ENCODE results near the gene TBRG1. TPM values are rescaled to one million over a fixed set of nuclear protein-coding genes. Genes with fewer than 3 reads are reported as not detected.

The TBRG1 gene
- total and polyA plus RNA-seq, 2 of the 8 experiments (the other 6 are each of a cell fraction or from before 2014, with no cell fraction given), result 16.3 to 26.7 TPM

GRCh38 chr11:124681421-124681820 lies 58.8 kb downstream of the TBRG1 start:
- H3K4ac ChIP-seq (replicated peaks; ENCODE audit: insufficient read length, low read depth, low read length), result no peak overlapping the region
- H3K23ac ChIP-seq (ENCODE audit: insufficient read length), result no peak overlapping the region
- H3K9me3 ChIP-seq (ENCODE audit: insufficient read depth in 2 of 2, low read depth in 1 of 2, low read length in 1 of 2), result peaks cover 6 to 14% of the 10 kb centered on the region in 2 experiments
- no peaks in the 10 kb centered on the region; the same call in 1 of the 2 replicates for H3K79me1 ChIP-seq (ENCODE audit: low read depth, low read length)
- no peak overlapping the region for H3K14ac ChIP-seq (ENCODE audit: insufficient read length)
- WGBS, 2 experiments (ENCODE audit: extremely low coverage in 1 of 2, insufficient coverage in 1 of 2, insufficient read length in 1 of 2, insufficient replicate concordance in 2 of 2, low coverage in 1 of 2, low lambda C conversion rate in 2 of 2, missing lambda C conversion rate in 1 of 2), result 89% methylated on average over 2 of the region's 2 CpGs; no CpG with 5 or more reads in 1 of the 2 experiments
- no peaks in the 10 kb centered on the region for H3K79me2 ChIP-seq (ENCODE audit: control insufficient read depth in 1 of 2, insufficient read depth in 2 of 2, low read length in 2 of 2)
- no peak overlapping the region for H3K56ac ChIP-seq (replicated peaks; ENCODE audit: insufficient read length, low read depth, low read length)
- no peak overlapping the region for H3K4me3 ChIP-seq (ENCODE audit: extremely low read depth in 1 of 4, insufficient read depth in 2 of 4, low read depth in 3 of 4, low read length in 4 of 4)
- no peak overlapping the region for H2BK5ac ChIP-seq (ENCODE audit: low read depth, low read length)
- no peak for TF ChIP-seq CREB1 (IDR thresholded peaks at IDR 0.05)
- no peak for TF ChIP-seq CBX8 (IDR thresholded peaks at IDR 0.05; ENCODE audit: borderline replicate concordance, low read depth, low read length)
- no peak for TF ChIP-seq GABPA (IDR thresholded peaks at IDR 0.05; ENCODE audit: borderline replicate concordance, insufficient read depth, low read length)
- TF ChIP-seq SP2 (IDR thresholded peaks at IDR 0.05; ENCODE audit: low read length), result no peak
- TF ChIP-seq CTBP2 (IDR thresholded peaks at IDR 0.05; ENCODE audit: borderline replicate concordance, insufficient read depth, insufficient read length, low read length), result no peak
- no peak for TF ChIP-seq EZH2 (IDR thresholded peaks at IDR 0.05; ENCODE audit: low read depth, low read length, severe bottlenecking)
- no peak for TF ChIP-seq RXRA (IDR thresholded peaks at IDR 0.05; ENCODE audit: insufficient read depth, low read depth, low read length)
- TF ChIP-seq CEBPB (IDR thresholded peaks at IDR 0.05; ENCODE audit: low read depth, low read length), result no peak
- no peak for TF ChIP-seq CHD1 (IDR thresholded peaks at IDR 0.05; ENCODE audit: low read depth, low read length)
- TF ChIP-seq, protein P1, sequence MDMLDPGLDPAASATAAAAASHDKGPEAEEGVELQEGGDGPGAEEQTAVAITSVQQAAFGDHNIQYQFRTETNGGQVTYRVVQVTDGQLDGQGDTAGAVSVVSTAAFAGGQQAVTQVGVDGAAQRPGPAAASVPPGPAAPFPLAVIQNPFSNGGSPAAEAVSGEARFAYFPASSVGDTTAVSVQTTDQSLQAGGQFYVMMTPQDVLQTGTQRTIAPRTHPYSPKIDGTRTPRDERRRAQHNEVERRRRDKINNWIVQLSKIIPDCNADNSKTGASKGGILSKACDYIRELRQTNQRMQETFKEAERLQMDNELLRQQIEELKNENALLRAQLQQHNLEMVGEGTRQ (IDR thresholded peaks at IDR 0.05; ENCODE audit: low read length), result no peak
- TF ChIP-seq JUN (IDR thresholded peaks at IDR 0.05; ENCODE audit: low read depth, low read length), result no peak
- H2AK5ac ChIP-seq (ENCODE audit: low read depth, low read length), result no peak overlapping the region
- no peak overlapping the region for H3K4me2 ChIP-seq (ENCODE audit: insufficient read depth in 1 of 2, low read depth in 2 of 2, low read length in 2 of 2)
- CTCF ChIA-PET (ENCODE audit: partially characterized antibody), result interaction anchor here (1.8 kb wide), 1 partner anchor 37 kb away, joined by 6 read pairs; no protein-coding TSS in a partner anchor
- H2BK20ac ChIP-seq (ENCODE audit: low read length), result no peak overlapping the region
- H3K27ac ChIP-seq (ENCODE audit: low read depth, low read length), result no peak overlapping the region
- H4K91ac ChIP-seq (replicated peaks; ENCODE audit: insufficient read length, low read length), result no peak overlapping the region
- H3K18ac ChIP-seq (ENCODE audit: extremely low read depth, low read length), result no peak overlapping the region
- H4K8ac ChIP-seq (ENCODE audit: extremely low read depth, insufficient read depth, low read length), result no peak overlapping the region
- no peak overlapping the region for H2BK120ac ChIP-seq (replicated peaks; ENCODE audit: low read depth, low read length)
- no peak overlapping the region for H3K9ac ChIP-seq (replicated peaks in 1 of 4; ENCODE audit: extremely low read depth in 1 of 4, low read depth in 3 of 4, low read length in 3 of 4)
- H3K27me3 ChIP-seq (replicated peaks in 1 of 4; ENCODE audit: control insufficient read depth in 3 of 4, extremely low read depth in 1 of 4, insufficient read depth in 3 of 4, low read length in 3 of 4), result no peaks in the 10 kb centered on the region
- H4K5ac ChIP-seq (ENCODE audit: insufficient read length, low read depth, low read length), result no peak overlapping the region
- no peak overlapping the region for H2BK12ac ChIP-seq (ENCODE audit: low read depth, low read length)
- H4K20me1 ChIP-seq (replicated peaks in 1 of 2; ENCODE audit: control insufficient read depth in 1 of 2, insufficient read depth in 2 of 2, low read length in 2 of 2), result no peaks in the 10 kb centered on the region
- no peak overlapping the region for H2AFZ ChIP-seq (ENCODE audit: low read length)
- DNase-seq (ENCODE audit: low read depth in 1 of 2, low spot score in 2 of 2), result no peak
- no peak overlapping the region for H2BK15ac ChIP-seq (ENCODE audit: low read length)
- 0 out of 2 replicates have a peak, but pooled peaks cover 1% of the 10 kb centered on the region for H3K23me2 ChIP-seq (ENCODE audit: low read depth, low read length)
- no peaks in the 10 kb centered on the region for H3K4me1 ChIP-seq (replicated peaks in 1 of 4; ENCODE audit: control insufficient read depth in 3 of 4, insufficient read depth in 4 of 4, low read length in 3 of 4)
- FAIRE-seq, result no peak
- no peaks in the 10 kb centered on the region; a peak in 1 of 8 replicates for H3K36me3 ChIP-seq (ENCODE audit: control insufficient read depth in 2 of 4, insufficient read depth in 4 of 4, low read length in 3 of 4)
- POLR2A ChIA-PET (ENCODE audit: partially characterized antibody), result no interaction called here

Data from H1 (cell line).